NT2/D1 (cell line): Measurements from ENCODE around the gene SESTD1.
A peak's percentile ranks its signal among the peaks of the same experiment; 100 is the strongest.

ENCODE experiments used
- DNase-seq: peaks from one replicate; pipeline ENCODE4 v3.0.0-alpha.2; 2011; ENCODE audit warnings: low read depth, low spot score
- H3K27me3 ChIP-seq: 2 replicates; pipeline ENCODE4 v1.6.0; 2011; ENCODE audit warnings: mild to moderate bottlenecking; ENCODE audit not compliant: insufficient read length, insufficient read depth
- H3K36me3 ChIP-seq: 2 replicates; pipeline ENCODE4 v1.6.1; 2011; ENCODE audit warnings: mild to moderate bottlenecking, low read length, mixed read lengths; ENCODE audit not compliant: insufficient read depth, insufficient read length
- H3K4me1 ChIP-seq: 2 replicates; pipeline ENCODE4 v1.5.1; 2011; ENCODE audit not compliant: insufficient read depth, insufficient read length
- H3K4me3 ChIP-seq: 2 replicates; pipeline ENCODE4 v1.5.1; 2011; ENCODE audit warnings: low read depth; ENCODE audit not compliant: insufficient read length
- H3K9ac ChIP-seq: 2 replicates; pipeline ENCODE4 v1.6.0; 2011; ENCODE audit warnings: low read depth; ENCODE audit not compliant: insufficient read length
- H3K9me3 ChIP-seq: 2 replicates; pipeline ENCODE4 v1.5.1; 2011; ENCODE audit warnings: mild to moderate bottlenecking, low read length; ENCODE audit not compliant: insufficient read depth
- SUZ12 ChIP-seq: IDR thresholded peaks from 2 replicates; pipeline ENCODE4 v1.6.1; 2011; ENCODE audit not compliant: insufficient read length, insufficient read depth; ENCODE audit errors: extremely low read depth
- YY1 ChIP-seq: IDR thresholded peaks from 2 replicates; pipeline ENCODE4 v1.6.1; 2011; ENCODE audit not compliant: insufficient read length, insufficient read depth
- ZNF274 ChIP-seq: IDR thresholded peaks from 2 replicates; pipeline ENCODE4 v1.6.1; 2011; ENCODE audit warnings: mild to moderate bottlenecking, low read depth, low read length

SESTD1 gene, protein sequence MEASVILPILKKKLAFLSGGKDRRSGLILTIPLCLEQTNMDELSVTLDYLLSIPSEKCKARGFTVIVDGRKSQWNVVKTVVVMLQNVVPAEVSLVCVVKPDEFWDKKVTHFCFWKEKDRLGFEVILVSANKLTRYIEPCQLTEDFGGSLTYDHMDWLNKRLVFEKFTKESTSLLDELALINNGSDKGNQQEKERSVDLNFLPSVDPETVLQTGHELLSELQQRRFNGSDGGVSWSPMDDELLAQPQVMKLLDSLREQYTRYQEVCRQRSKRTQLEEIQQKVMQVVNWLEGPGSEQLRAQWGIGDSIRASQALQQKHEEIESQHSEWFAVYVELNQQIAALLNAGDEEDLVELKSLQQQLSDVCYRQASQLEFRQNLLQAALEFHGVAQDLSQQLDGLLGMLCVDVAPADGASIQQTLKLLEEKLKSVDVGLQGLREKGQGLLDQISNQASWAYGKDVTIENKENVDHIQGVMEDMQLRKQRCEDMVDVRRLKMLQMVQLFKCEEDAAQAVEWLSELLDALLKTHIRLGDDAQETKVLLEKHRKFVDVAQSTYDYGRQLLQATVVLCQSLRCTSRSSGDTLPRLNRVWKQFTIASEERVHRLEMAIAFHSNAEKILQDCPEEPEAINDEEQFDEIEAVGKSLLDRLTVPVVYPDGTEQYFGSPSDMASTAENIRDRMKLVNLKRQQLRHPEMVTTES

GRCh38 chr2:179264368-179265081 lies at the start of gene SESTD1:
Gene SESTD1, minus strand, starts transcription at chr2:179264832. Its CDS starts 72,991 bp downstream, at chr2:179191841.
- peak; percentile 38 for DNase-seq
- Histone ChIP-seq H3K9ac (peak within 1 kb of the TSS; percentile 86), H3K4me1 (peaks cover 2% of the 10 kb centered on the region), H3K36me3 (no peaks in the 10 kb centered on the region), H3K9me3 (peaks cover 1% of the 10 kb centered on the region; the same call in 1 of the 2 replicates), H3K27me3 (peaks cover 11% of the 10 kb centered on the region), H3K4me3 (peak within 1 kb of the TSS; percentile 80)
- TF ChIP-seq SUZ12 = no peak
- no peak for TF ChIP-seq YY1
- TF ChIP-seq ZNF274 = no peak

DNA sequence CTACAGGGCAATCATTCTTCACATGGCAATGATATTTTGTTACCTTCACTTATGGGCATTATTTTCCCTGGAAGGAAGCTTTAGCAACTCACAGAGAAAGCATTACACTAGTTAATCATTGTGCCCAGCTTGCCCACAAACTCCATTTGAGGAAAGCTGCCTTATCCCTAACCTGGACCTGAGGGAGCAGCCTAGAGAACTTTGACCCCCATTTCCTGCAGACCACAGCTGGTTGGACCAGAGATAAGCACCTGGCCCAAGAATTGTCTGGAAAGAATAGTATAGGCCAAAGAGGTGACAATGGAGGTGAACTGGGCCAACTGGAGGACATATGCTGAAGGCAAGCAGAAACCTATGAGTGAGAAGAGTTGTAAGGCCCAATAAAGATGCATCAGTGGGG lies 48.4 kb upstream of the SESTD1 start:
- Histone ChIP-seq H3K36me3 (no peaks in the 10 kb centered on the region), H3K4me3 (no peak overlapping the region), H3K9ac (no peak overlapping the region), H3K27me3 (no peaks in the 10 kb centered on the region), H3K4me1 (no peaks in the 10 kb centered on the region), H3K9me3 (peaks cover 15% of the 10 kb centered on the region)
- TF ChIP-seq YY1 (no peak), ZNF274 (no peak), SUZ12 (no peak)
- DNase-seq = no peak

DNA sequence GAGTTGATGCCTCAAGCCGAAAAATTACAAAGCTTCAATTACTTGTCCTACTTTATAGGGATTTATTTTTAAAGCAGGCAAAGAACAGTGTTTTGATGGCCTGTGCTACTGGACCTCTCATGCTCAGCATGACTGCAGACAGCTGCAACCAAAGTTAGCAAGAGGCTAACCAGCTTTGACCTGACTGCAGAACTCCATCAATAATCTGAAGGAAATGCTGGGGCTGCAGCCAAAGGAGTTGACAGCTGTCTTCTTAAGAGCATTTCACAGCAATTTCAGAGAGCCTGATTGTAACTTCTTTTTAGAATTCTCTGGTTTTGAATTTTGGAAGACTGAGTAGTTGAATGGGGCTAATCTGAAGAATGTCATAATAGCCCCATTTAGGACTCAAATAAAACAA lies 46.5 kb upstream of the SESTD1 start:
- no peak for DNase-seq
- Histone ChIP-seq H3K9ac (no peak overlapping the region), H3K9me3 (peaks cover 15% of the 10 kb centered on the region), H3K27me3 (no peaks in the 10 kb centered on the region), H3K4me3 (no peak overlapping the region), H3K4me1 (no peaks in the 10 kb centered on the region), H3K36me3 (no peaks in the 10 kb centered on the region)
- TF ChIP-seq ZNF274 (no peak), SUZ12 (no peak), YY1 (no peak)

GRCh38 chr2:179307616-179308371 lies 43.2 kb upstream of the SESTD1 start:
- H3K4me1 ChIP-seq = no peaks in the 10 kb centered on the region
- DNase-seq = no peak
- no peak for TF ChIP-seq SUZ12
- TF ChIP-seq ZNF274 = no peak
- TF ChIP-seq YY1 = no peak

DNA sequence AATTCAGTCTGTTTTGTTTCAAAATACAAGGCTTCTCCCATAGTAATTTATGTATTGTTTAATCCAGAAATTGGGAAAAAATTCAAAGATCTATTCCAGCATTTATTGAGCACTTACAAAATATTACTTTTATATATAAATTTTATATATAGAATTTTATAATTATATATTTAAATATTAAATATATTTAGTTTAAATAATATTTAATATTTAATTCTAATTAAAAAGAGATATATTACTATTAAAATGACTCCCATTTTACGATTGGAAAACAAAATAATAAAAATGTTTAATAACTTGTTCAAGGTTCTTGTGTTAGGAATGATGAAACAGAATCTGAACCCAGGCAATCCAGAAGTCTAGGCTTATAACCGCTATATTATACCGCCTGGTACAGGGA lies 40.5 kb upstream of the SESTD1 start:
- Histone ChIP-seq H3K4me1 (no peaks in the 10 kb centered on the region), H3K9me3 (no peaks in the 10 kb centered on the region), H3K4me3 (no peak overlapping the region), H3K27me3 (no peaks in the 10 kb centered on the region), H3K9ac (no peak overlapping the region), H3K36me3 (no peaks in the 10 kb centered on the region)
- TF ChIP-seq YY1 (no peak), SUZ12 (no peak), ZNF274 (no peak)
- no peak for DNase-seq

More at GRCh38 chr2:179307616-179308371, 43.2 kb upstream of the SESTD1 start:
- Histone ChIP-seq H3K27me3 (no peaks in the 10 kb centered on the region), H3K4me3 (no peak overlapping the region), H3K9ac (no peak overlapping the region), H3K9me3 (no peaks in the 10 kb centered on the region), H3K36me3 (no peaks in the 10 kb centered on the region)

- TF ChIP-seq ZNF274 = no peak
- TF ChIP-seq YY1 = no peak
- no peak for TF ChIP-seq SUZ12
- H3K9me3 ChIP-seq = no peaks in the 10 kb centered on the region
- H3K36me3 ChIP-seq = no peaks in the 10 kb centered on the region
These were observed 39.8 kb upstream of the SESTD1 start for GRCh38 chr2:179304424-179304823.

More at GRCh38 chr2:179304424-179304823, 39.8 kb upstream of the SESTD1 start:
- H3K4me3 ChIP-seq = no peak overlapping the region
- no peak for DNase-seq
- no peaks in the 10 kb centered on the region for H3K4me1 ChIP-seq
- H3K9ac ChIP-seq = no peak overlapping the region
- no peaks in the 10 kb centered on the region for H3K27me3 ChIP-seq
